K562 (cell line): ENCODE data around the gene BIRC6.

Experiments used
- BCL6 ChIP-seq: fragments of 250-450 bp; sonication (Bioruptor Pico); IDR thresholded peaks from 2 replicates; pipeline ENCODE4 v1.4.0; 2020
- PCBP2 ChIP-seq: fragments of 200-400 bp; formaldehyde crosslinking; IDR thresholded peaks from 2 replicates; pipeline ENCODE4 v1.6.1; 2018; ENCODE audit warnings: low read length, low read depth, mild to moderate bottlenecking, moderate library complexity; ENCODE audit not compliant: poor library complexity, severe bottlenecking
- POLR2A ChIP-seq: fragments of 450-650 bp; conservative IDR thresholded peaks from 2 replicates; pipeline ENCODE4 v1.6.1; 2016
- RCOR1 ChIP-seq, 2 experiments: IDR thresholded peaks; 2 replicates each; pipeline ENCODE4 v1.6.1; 2012; ENCODE audit warnings: low read depth in 2 of 2, low read length in 2 of 2, borderline replicate concordance in 1 of 2, improper control_type of control experiment in 1 of 2
- SAFB ChIP-seq: fragments of 200-400 bp; formaldehyde crosslinking; IDR thresholded peaks from 2 replicates; pipeline ENCODE4 v1.6.1; 2017; ENCODE audit warnings: low read depth, low read length, borderline replicate concordance
- TAF1 ChIP-seq: IDR thresholded peaks from 2 replicates; pipeline ENCODE4 v1.6.1; 2011; ENCODE audit warnings: mild to moderate bottlenecking, low read length, moderate library complexity; ENCODE audit not compliant: insufficient read depth, control insufficient read depth, severe bottlenecking; ENCODE audit errors: extremely low read depth
- ZNF586 ChIP-seq: fragments of 450-650 bp; formaldehyde crosslinking; conservative IDR thresholded peaks from 2 replicates; pipeline ENCODE4 v1.4.0; 2020; ENCODE audit warnings: mild to moderate bottlenecking, moderate library complexity
- TF ChIP-seq, protein P1 (sequence below): fragments of 250-450 bp; sonication (Bioruptor Pico); IDR thresholded peaks from 2 replicates; pipeline ENCODE4 v1.6.1; 2021; ENCODE audit warnings: mild to moderate bottlenecking
- TF ChIP-seq, protein P2 (sequence below), 2 experiments: fragments of 450-650 bp in 1 of 2; sonication (generic) in 1 of 2; formaldehyde crosslinking in 1 of 2; IDR thresholded peaks in 1 of 2; conservative IDR thresholded peaks in 1 of 2; 2 replicates each; pipeline versions ENCODE4 v1.6.1 to v1.8.1; 2016 to 2023; ENCODE audit warnings: mild to moderate bottlenecking in 2 of 2, moderate library complexity in 2 of 2, inconsistent platforms in 1 of 2, missing genetic modification reagents in 1 of 2

DNA sequence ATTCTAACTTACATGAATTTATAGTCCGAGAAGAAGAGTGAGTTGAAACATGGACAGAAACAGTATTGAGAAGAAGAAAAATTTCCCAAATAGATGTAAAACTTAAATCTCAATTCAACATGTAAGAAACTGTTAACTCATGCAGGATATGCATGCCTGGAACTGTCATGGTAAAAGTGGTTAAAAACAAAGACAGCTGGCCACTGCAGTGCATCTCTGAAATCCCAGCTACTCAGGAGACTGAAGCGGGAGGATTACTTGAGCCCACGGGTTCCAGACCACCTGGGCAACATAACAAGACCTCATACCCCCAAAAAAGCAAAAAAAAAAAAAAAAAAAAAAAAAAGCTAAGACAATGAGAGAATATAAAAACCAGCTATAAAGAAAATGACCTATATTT, 178.0 kb downstream of the BIRC6 start:
- no peak for TF ChIP-seq RCOR1 (IDR thresholded peaks at IDR 0.05; ENCODE audit: borderline replicate concordance in 1 of 2, low read depth in 2 of 2, low read length in 2 of 2)
- no peak for TF ChIP-seq BCL6 (CRISPR knock-in tag)
- TF ChIP-seq, protein P1, sequence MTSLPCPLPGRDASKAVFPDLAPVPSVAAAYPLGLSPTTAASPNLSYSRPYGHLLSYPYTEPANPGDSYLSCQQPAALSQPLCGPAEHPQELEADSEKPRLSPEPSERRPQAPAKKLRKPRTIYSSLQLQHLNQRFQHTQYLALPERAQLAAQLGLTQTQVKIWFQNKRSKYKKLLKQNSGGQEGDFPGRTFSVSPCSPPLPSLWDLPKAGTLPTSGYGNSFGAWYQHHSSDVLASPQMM, result no peak
- TF ChIP-seq POLR2A, result no peak
- TF ChIP-seq, protein P2, sequence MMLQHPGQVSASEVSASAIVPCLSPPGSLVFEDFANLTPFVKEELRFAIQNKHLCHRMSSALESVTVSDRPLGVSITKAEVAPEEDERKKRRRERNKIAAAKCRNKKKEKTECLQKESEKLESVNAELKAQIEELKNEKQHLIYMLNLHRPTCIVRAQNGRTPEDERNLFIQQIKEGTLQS (IDR thresholded peaks at IDR 0.05), result no peak
- TF ChIP-seq, protein P2 (CRISPR knock-in tag; conservative IDR thresholded peaks at IDR 0.05), result no peak
- no peak for TF ChIP-seq SAFB
- TF ChIP-seq TAF1, result no peak
- no peak for TF ChIP-seq ZNF586 (CRISPR knock-in tag)
- TF ChIP-seq PCBP2, result no peak
